GM19239 (cell line): ENCODE measurements around the gene PIEZO1.
"Not testable (repeated sequence)": the region's sequence is repeated elsewhere in the genome, so short reads cannot be mapped to it uniquely, and the experiment has no call there.

Experiments
- DNase-seq: peaks from one replicate; pipeline ENCODE4 v3.0.0; 2011; ENCODE audit warnings: low spot score; ENCODE audit not compliant: insufficient read length
- FAIRE-seq: peaks from 2 replicates; lab custom pipeline; 2011; peaks lifted over from hg19 to GRCh38; lab: Jason Lieb, UNC

PIEZO1 gene

DNA sequence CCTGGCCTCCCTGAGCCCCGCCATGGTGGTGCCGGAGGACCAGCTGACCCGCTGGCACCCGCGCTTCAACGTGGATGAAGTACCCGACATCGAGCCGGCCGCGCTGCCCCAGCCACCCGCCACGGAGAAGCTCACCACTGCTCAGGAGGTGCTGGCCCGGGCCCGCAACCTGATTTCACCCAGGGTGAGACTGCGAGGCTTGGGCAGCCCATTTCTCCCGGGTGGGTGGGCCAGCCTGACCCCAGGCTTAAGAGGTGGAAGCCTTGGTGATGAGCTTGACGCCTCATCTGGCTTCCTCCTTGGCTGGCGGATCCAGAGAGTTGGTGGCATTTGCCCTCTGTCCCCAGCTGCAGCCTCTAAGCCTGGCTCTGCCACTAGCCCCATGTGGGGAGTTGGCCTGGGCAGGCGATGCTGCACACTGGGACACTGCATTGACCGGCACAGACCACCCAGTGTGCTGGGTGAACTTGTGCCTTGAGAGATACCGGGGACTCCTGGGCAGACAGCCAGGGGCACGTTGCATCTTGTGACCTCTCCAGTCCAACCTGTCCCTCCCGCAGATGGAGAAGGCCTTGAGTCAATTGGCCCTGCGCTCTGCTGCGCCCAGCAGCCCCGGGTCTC, 21.6 kb upstream of the PIEZO1 start:
- DNase-seq (no peak), FAIRE-seq (no peak)

DNA sequence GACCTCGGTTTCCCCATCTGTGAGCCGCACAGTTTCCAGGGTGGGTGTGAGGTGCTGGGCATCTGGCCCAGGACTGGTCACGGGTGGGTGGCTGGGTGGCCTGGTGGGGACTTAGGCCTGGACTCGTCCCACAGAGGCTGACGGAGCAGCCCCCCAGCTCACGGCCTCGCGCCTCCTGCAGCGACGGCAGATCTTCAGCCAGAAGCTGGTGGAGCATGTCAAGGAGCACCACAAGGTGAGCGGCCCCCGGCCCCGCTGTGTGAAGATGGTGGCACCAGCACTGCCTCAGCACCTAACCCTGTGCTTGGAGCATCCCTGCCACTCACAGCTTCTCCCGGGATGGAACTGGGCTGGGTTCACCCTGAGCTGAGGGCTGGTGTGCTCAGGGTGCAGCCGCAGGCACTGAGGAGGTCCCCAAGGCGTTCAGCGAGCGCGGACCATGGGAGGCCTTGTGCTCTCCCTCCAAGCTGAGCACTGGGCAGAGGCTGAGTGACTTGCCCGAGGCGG, 20.9 kb upstream of the PIEZO1 start:
- no peak for DNase-seq
- FAIRE-seq, result no peak

DNA sequence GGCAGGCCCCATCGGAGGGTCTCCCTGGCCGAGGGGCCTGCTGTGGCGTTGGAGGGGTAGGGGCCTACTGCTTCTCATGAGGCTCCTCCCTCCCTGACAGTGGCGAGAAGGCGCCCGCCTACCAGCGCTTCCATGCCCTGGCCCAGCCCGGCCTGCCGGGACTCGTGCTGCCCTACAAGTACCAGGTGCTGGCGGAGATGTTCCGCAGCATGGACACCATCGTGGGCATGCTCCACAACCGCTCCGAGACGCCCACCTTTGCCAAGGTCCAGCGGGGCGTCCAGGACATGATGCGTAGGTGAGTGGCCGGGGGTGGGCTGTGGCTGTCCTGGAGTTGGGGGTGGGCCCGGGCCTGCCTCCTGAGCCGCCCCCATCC, 20.3 kb upstream of the PIEZO1 start:
- DNase-seq, result no peak
- no peak for FAIRE-seq

DNA sequence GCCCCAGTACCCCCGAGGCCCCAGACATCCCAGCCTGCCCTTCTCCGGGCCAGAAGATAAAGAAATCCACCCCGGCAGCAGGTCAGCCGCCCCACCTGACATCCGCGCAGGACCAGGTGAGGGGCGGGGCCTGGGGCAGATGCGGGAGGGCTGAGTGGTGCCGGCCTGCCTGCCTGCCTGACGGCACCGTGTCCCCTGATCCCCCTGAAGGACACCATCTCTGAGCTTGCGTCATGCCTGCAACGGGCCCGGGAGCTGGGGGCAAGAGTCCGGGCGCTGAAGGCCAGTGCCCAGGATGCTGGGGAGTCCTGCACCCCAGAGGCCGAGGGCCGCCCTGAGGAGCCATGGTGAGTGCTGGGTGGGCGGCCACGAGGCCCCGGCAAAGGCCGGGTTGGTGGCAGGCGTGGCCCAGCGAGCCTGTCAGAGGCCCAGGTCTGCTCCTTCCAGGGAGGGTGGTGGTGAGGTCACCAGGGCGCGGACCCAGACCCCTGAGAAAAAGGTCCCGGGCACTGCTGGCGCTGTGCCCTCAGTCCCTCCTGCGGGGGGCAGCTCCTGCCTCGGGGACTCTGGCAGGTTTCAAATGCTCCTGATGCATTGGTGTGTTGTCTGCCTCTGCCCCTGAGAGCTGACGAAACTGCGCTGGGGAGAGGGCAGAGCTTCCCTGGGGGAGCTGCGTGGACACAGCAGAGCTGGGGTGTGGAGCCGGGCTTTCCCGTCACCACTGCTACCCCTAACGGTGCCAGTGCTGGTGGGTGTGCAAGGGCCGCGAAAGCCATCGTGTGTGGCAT, 19.7 kb upstream of the PIEZO1 start:
- FAIRE-seq, result no peak
- no peak for DNase-seq

DNA sequence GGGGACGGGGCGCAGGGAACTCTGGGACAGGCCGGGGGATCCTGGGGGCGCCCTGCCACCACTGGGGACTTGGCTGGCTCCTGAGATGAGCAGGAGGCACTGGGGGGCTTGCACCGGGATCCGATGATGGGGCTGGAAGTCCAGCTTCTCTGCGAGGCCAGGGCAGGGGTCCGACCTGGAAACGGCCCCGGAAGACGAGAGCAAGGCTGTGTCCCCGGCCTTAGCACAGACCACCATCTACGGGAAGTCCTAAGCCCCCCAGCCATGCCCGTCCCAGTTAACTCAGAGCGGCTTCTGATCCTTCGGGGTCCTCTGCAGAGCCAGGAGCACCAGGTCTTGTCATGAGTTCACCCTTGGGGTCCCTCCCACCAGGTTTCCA, 19.1 kb upstream of the PIEZO1 start:
- DNase-seq (no peak), FAIRE-seq (no peak)

DNA sequence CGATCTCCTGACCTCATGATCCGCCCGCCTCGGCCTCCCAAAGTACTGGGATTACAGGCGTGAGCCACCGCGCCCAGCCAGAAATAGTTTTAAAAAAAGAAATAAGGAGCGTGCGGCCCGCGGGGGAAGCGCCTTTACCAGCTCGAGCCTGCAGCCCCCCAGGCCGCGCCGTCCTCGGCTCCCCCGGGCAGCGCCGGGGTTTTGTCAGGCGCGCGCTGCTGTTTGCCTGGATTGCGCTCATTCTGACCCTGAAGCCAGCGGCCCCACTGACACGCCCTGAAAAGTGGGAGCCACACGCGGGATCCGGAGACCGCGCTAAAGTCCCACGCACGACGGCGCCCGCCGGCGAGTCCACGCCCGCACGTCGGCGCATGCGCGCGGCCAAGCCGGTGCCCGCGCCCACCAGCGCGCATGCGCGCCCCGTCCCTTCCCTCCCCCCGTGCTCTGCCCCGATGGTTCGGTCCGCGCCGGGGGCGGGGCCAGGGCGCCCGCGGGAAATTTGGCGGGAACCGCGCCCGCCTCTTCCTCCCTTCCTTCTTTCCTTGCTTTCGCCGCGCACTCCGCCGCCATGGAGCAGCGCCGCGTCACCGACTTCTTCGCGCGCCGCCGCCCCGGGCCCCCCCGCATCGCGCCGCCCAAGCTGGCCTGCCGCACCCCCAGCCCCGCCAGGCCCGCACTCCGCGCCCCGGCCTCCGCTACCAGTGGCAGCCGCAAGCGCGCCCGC, 18.4 kb upstream of the PIEZO1 start, which contains the start of gene CDT1:
Gene CDT1, plus strand, starts transcription at position 526 of the 724 bp plus-strand sequence. Its CDS starts 43 bp downstream, at position 569.
- peak; percentile 92 for FAIRE-seq
- DNase-seq, result peak; percentile 99

DNA sequence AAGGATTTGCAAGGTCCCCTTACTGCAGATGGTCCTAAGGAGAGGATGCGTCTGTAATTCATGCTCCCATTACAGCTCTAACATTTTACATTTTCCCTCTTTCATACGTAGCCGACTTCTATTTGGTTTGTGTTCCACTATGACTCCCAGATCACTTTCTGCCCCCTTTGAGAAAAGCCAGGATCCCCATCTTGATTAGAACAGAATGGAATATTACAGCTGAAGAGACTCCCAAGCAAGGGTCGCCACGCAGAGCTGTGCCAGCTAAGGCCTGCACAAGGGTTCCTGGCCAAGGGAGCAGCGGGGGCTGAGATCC, 15.2 kb upstream of the PIEZO1 start:
- FAIRE-seq, result no peak
- DNase-seq, result no peak

DNA sequence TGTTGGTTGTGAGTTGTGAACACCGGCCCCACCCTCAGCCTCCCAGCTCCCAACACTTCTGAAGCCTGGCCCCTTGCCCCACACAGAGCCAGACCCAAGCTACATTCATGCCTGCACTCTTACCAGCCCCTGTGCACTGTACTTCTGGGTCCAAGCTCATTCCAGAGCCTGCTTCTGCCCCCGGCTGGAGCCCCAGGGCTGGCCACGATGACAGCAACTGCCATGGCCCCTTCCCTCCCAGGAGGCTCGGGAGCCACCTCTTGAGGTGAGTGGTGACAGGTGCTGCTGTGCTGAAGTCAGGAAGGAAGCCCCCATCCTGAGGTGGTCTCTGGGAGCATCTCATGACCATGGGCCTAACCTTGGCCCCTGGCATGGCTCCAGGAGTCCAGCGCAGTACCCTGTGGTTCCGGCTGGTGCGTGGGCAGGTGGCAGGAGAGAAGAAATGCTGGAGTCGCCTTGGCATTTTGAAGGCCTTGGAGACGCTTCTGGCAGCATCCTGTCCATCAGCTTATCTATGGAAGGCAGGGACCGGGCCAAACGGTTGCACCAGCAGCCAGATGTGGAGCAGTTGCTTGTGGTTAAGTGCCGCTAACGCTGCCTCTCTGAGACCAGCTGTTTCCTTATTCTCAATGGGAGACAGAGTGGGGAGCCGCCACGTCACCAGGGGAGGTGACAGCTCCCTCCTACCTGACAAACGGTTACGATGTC, 14.7 kb upstream of the PIEZO1 start:
- FAIRE-seq, result peak; percentile 40

DNA sequence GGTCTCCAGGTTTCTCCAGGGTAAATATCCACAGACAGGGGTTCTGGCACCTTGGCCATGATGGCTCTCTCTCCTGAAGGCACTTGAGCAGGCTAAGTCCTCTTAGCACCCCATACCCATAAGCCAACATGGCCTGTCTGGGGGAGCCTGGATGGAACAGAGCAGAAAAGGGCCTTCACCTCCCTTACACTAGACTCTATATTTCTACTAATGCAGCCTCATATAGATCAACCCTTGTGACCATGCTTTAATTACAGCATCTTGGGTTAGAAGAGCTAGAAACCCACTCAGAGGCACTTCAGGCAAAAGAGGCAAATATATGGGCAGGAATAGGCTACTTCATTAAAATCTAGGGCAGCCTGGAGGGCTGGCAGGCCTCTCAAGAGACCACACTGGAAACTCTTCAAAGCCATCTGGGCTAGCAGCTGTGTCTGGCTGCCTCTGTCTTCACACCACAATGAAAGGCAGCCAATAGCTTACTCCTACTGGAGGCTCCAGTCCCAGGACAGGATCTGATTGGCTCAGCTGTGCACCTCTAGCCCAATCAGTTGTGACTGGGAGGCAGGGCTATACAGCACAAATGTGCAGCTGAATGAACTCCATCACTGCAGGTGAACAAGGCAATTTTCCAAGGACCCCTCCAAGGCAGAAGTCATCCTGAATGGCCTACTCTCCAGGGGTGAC, 13.9 kb upstream of the PIEZO1 start:
- no peak for FAIRE-seq
- DNase-seq, result no peak

More for the DNA sequence above, 14.7 kb upstream of the PIEZO1 start:
- no peak for DNase-seq

DNA sequence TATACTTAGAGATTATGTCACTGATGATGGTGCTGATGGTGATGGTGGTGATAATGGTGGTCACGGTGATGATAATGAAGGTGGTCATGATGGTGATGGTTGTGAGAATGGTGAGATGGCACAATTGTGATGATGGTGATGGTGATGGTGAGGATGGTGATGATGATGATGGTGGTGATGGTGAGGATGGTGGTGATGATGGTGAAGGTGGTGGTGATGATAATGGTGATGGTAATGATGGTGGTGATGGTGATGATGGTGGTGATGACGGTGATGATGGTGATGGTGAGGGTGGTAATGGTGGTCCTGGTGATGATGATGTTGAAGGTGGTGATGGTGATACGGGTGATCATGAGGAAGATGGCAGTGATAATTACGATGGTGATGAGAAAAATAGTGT, 13.1 kb upstream of the PIEZO1 start:
- no peak for DNase-seq
- no peak for FAIRE-seq

DNA sequence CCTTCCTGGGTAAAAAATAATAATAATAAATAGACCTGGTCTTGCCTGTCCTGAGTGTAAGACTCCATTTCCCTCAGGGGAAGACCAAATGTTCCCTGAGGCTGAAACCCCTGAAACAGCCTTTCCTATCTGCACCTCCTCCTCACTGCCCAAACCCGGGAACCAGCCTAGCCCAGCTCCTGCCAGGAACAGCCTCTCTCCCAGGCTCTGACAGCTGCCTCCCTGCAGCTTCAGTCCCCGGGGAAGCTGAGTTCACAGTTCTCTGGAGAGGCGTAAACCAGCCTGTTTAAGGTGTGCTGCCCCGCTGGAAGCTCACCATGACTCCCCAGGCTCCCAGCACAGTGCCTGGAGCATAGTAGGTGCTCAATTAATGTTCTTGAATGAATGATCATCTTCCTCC, 11.3 kb upstream of the PIEZO1 start:
- FAIRE-seq (no peak), DNase-seq (no peak)

DNA sequence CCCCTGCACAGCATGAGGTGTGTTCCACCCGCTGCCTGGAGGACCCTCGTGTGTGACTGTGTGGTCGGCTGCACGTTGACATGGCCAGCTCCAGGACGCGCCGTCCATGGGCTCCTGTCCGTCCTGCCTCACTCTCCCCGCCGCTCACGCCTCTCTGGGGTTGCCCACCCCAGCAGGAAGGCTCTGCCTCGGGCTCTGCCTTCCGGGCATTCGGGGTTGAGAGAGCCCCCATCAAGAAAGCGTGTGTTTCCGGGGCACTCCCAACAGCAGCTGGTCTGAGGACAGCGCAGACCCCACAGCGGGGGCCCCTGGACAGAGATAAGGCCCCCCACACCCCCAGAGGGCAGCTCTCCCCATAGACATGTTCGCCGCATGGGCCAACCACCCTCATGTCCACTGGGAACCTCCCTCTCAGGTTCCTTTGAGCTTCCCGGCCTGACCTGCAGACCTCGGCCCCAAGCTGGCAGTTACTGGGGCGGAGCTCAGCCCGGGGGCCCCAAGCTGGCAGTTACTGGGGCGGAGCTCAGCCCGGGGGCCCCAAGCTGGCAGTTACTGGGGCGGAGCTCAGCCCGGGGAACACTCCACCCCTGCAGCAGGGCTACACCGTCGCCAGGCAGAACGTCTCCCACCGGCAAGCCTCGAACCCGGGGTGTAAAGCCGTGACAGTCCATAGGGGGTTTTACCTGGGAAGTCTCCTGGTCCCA, 8.4 kb upstream of the PIEZO1 start:
- FAIRE-seq (no peak), DNase-seq (no peak)

DNA sequence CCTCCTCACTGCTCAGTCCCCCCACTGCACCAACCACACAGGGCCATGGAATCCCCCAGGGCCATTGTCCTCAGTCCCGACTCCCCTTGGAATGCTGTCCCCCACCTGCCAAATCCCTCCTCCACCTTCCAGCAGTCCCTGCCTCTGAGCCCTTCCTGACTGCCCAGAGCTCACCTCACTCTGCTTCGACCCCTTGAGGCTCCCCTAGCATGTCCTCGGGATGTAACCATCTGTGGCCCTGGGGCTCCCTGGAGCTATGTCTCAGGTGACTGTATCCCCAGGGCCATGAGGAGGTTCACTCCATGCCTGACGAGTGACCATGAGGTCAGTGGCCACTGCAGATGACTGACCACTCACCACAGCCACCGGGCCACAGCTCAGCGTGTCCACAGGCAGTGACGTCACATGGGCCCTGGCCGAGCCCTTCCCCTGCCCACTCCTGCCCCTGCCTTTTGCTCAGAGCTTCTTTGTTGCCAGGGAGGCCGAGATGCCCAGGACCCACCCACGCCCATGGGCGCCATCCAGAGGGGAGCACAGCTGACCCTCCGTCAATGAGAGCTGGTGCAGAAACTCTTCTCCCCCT, 7.7 kb upstream of the PIEZO1 start:
- DNase-seq (no peak), FAIRE-seq (no peak)

DNA sequence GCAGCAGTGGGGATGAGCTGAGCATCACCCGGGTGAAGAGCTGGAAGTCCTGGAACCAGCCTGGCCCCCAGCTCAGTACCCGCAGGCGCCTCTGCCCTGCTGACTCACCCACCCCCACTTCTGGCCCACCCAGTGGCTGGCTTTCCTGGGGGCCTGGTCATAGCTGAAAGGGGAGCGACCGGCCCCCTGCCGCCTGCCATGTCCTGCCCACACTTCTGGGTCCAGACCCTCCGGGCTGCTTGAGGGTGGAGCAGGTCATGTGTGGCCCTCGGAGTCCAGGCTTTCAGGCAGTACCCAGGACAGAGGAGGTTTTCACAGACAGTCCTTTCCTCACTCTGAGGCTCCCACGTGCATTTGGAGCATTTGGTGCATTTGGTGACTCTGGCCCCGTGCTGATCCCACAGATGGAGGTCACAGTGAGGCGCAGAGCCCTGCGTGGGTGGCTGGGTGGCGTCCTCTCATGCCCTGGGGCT, 7.1 kb upstream of the PIEZO1 start:
- no peak for FAIRE-seq
- DNase-seq, result no peak

DNA sequence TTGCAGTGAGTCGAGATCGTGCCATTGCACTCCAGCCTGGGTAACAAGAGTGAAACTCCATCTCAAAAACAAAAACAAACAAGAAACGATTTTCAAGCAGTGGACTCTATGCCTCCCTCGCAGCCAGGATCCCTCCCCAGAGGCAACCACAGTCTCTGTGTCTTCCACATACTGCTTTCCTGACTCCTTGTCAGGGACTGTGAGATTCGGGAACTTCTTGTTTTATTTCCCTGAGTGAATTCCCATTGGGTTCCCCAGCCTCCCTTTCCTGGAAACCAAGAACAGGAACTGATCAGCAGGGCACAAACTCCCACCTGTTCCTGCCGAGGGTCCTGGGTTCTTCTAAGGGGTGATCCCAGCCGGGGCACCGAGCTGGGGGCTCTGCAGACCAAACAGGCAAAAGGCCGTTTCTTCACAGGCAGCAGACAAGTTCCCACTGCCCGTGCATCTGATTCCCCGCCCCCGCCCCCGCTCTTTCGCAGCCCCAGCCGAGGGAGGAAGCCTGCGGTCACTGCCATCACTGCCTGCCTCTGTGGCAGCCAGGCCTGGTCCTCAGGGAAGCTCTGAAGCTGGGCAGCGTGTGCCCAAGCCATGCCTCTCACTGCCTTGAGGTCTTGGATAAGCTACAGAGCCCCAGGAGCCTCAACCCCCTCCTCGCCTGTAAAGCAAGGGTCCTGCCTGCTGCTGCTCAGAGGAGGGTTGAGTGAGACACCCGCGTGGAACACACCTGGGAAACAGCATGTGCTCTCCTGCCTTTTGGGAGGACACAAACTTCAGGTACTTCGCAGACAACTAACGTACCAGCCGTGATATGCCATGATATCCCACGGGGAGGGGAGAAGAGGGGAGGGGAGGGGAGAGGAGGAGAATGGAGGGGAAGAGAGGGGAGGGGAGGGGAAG, 5.5 kb upstream of the PIEZO1 start:
- FAIRE-seq, result peak; percentile 60
- no peak for DNase-seq

DNA sequence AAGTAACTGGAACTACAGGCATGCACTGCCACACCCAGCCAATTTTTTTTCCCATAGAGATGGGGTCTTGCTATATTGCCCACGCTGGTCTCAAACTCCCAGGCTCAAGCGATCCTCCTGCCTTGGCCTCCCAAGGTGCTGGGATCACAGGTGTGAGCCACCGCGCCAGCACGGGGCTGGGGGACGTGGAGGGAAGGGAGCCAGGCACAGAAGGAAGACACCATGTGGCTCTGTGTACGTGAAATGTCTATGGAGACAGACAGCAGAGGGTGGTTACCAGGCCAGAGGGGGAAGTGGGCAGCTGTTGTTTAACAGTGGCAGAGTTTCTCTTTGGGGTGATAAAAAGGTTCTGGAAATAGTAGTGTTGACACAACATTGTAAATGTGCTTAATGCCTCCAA, 4.6 kb upstream of the PIEZO1 start:
- no peak for FAIRE-seq

DNA sequence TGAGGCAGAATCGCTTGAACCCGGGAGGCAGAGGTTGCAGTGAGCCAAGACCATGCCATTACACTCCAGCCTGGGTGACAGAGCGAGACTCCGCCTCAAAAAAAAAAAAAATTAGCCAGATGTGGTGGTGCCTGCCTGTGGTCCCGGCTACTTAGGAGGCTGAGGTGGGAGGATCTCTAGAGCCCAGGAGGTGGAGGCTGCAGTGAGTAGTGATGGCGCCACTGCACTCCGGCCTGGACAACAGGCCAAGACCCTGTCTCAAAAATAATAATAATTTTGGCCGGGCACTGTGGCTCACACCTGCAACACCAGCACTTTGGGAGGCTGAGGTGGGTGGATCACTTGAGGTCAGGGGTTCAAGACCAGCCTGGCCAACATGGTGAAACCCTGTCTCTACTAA, 3.7 kb upstream of the PIEZO1 start:
- not testable (repeated sequence) for FAIRE-seq, DNase-seq

More for the DNA sequence above, 4.6 kb upstream of the PIEZO1 start:
- DNase-seq, result no peak
